Activated CD4-positive, alpha-beta T cell treated with anti-CD3 and anti-CD28 coated beads, Interleukin-2, amount 10 ng/mL, durations not matched to agents 7 days and 5 days (primary cell): Measurements from ENCODE around the gene LTBR. TPM values are rescaled to one million over a fixed set of nuclear protein-coding genes. Genes with fewer than 3 reads are reported as not detected.
"Not testable (repeated sequence)": the region's sequence is repeated elsewhere in the genome, so short reads cannot be mapped to it uniquely, and the experiment has no call there.

Experiments
- CTCF ChIA-PET: fragments of 350-600 bp; sonication (Branson Sonifier 250); formaldehyde crosslinking; loops from one replicate; lab custom pipeline; 2021; ENCODE audit warnings: antibody characterized with exemption; lab: Charles Lee
- POLR2A ChIA-PET: fragments of 350-600 bp; sonication (Branson Sonifier 250); formaldehyde crosslinking; loops from one replicate; lab custom pipeline; 2021; ENCODE audit warnings: antibody characterized with exemption; lab: Charles Lee
- DNase-seq: peaks from one replicate; pipeline ENCODE4 v3.0.0-alpha.2; 2020
- H3K27ac Mint-ChIP-seq: one replicate; pipeline ENCODE4 v1.8.0; 2021; ENCODE audit warnings: mild to moderate bottlenecking, moderate library complexity, mixed read lengths
- H3K27me3 Mint-ChIP-seq: one replicate; pipeline ENCODE4 v1.8.0; 2021; ENCODE audit warnings: mixed read lengths
- H3K36me3 Mint-ChIP-seq: one replicate; pipeline ENCODE4 v1.8.0; 2021; ENCODE audit warnings: low read depth, mixed read lengths
- H3K4me1 Mint-ChIP-seq: one replicate; pipeline ENCODE4 v1.8.0; 2021; ENCODE audit warnings: mixed read lengths
- H3K4me3 Mint-ChIP-seq: one replicate; pipeline ENCODE4 v1.8.0; 2021; ENCODE audit warnings: mild to moderate bottlenecking, moderate library complexity, mixed read lengths
- H3K9me3 Mint-ChIP-seq: one replicate; pipeline ENCODE4 v1.8.0; 2021; ENCODE audit warnings: mixed read lengths
- total RNA-seq, 2 experiments: library from RNA; stranded (reverse); gene quantifications; one replicate each; pipeline ENCODE4 v1.2.3, GENCODE V29; 2021

Gene LTBR
- total RNA-seq, 2 experiments from 2014 or later, result not detected

GRCh38 chr12:6340745-6341416 is 43.1 kb upstream of the LTBR start:
- no peak overlapping the region for H3K27ac Mint-ChIP-seq
- no peak overlapping the region for H3K4me3 Mint-ChIP-seq
- POLR2A ChIA-PET, result no interaction called here
- H3K27me3 Mint-ChIP-seq, result no peaks in the 10 kb centered on the region
- no peaks in the 10 kb centered on the region for H3K9me3 Mint-ChIP-seq
- CTCF ChIA-PET, result interaction anchor here (1.2 to 2.3 kb wide), 2 partner anchors 8 to 16 kb away, joined by 4 to 6 read pairs; no protein-coding TSS in a partner anchor
- H3K4me1 Mint-ChIP-seq, result peaks cover 40% of the 10 kb centered on the region
- H3K36me3 Mint-ChIP-seq, result no peaks in the 10 kb centered on the region
- no peak for DNase-seq

- Mint-ChIP-seq H3K9me3 (no peaks in the 10 kb centered on the region), H3K4me3 (no peak within 1 kb of the TSS), H3K27me3 (no peaks in the 10 kb centered on the region), H3K36me3 (no peaks in the 10 kb centered on the region), H3K4me1 (peaks cover 38% of the 10 kb centered on the region), H3K27ac (peak within 1 kb of the TSS; percentile 64)
- POLR2A ChIA-PET, result no interaction called here
- DNase-seq, result peak; percentile 59
- CTCF ChIA-PET, result interaction anchor here (0.9 to 2.3 kb wide), 5 partner anchors 9 to 124 kb away, joined by 3 to 6 read pairs (median 4); no protein-coding TSS in a partner anchor
Observed at GRCh38 chr12:6341417-6342139, 42.4 kb upstream of the LTBR start, which contains the start of gene TNFRSF1A. Gene TNFRSF1A (minus strand): TSS chr12:6342076. CDS start chr12:6341814, 262 bp downstream.

- Mint-ChIP-seq H3K4me1 (peaks cover 43% of the 10 kb centered on the region), H3K36me3 (no peaks in the 10 kb centered on the region), H3K27ac (no peak overlapping the region), H3K9me3 (no peaks in the 10 kb centered on the region), H3K4me3 (no peak overlapping the region), H3K27me3 (no peaks in the 10 kb centered on the region)
- ChIA-PET POLR2A (no interaction called here), CTCF (interaction anchor here (0.9 to 2.5 kb wide), 5 partner anchors 9 to 124 kb away, joined by 3 to 8 read pairs (median 6); no protein-coding TSS in a partner anchor)
- no peak for DNase-seq
Observed at GRCh38 chr12:6342140-6342889, 41.6 kb upstream of the LTBR start.

- Mint-ChIP-seq H3K36me3 (no peaks in the 10 kb centered on the region), H3K27me3 (no peaks in the 10 kb centered on the region), H3K4me3 (no peak overlapping the region), H3K27ac (no peak overlapping the region), H3K9me3 (no peaks in the 10 kb centered on the region), H3K4me1 (peaks cover 47% of the 10 kb centered on the region)
- POLR2A ChIA-PET, result no interaction called here
- no peak for DNase-seq
- CTCF ChIA-PET, result interaction anchor here (0.9 to 2.5 kb wide), 4 partner anchors 13 to 57 kb away, joined by 3 to 8 read pairs (median 4); no protein-coding TSS in a partner anchor
Observed at GRCh38 chr12:6343518-6343917, 40.4 kb upstream of the LTBR start.

GRCh38 chr12:6344101-6344660 is 39.8 kb upstream of the LTBR start:
- H3K4me3 Mint-ChIP-seq, H3K36me3 Mint-ChIP-seq, H3K27ac Mint-ChIP-seq, H3K27me3 Mint-ChIP-seq, H3K9me3 Mint-ChIP-seq, DNase-seq, POLR2A ChIA-PET: not testable (repeated sequence)
- H3K4me1 Mint-ChIP-seq, result peaks cover 48% of the 10 kb centered on the region
- CTCF ChIA-PET, result interaction anchor here (0.9 to 3.2 kb wide), 7 partner anchors 8 to 192 kb away, joined by 3 to 24 read pairs (median 4); no protein-coding TSS in a partner anchor

- no peaks in the 10 kb centered on the region for H3K27me3 Mint-ChIP-seq
- no peaks in the 10 kb centered on the region for H3K9me3 Mint-ChIP-seq
- POLR2A ChIA-PET, result no interaction called here
- peaks cover 48% of the 10 kb centered on the region for H3K4me1 Mint-ChIP-seq
- no peak for DNase-seq
- CTCF ChIA-PET, result interaction anchor here (0.5 to 3.2 kb wide), 10 partner anchors 10 to 569 kb away, joined by 3 to 24 read pairs (median 3); partner anchors contain the start of gene ENO2
- no peak overlapping the region for H3K4me3 Mint-ChIP-seq
- peak overlapping the region; percentile 83 for H3K27ac Mint-ChIP-seq
- no peaks in the 10 kb centered on the region for H3K36me3 Mint-ChIP-seq
Observed at GRCh38 chr12:6345319-6346091, 38.5 kb upstream of the LTBR start.

- Mint-ChIP-seq H3K9me3 (no peaks in the 10 kb centered on the region), H3K27ac (peak overlapping the region; percentile 83), H3K27me3 (no peaks in the 10 kb centered on the region), H3K4me1 (peaks cover 48% of the 10 kb centered on the region), H3K36me3 (no peaks in the 10 kb centered on the region), H3K4me3 (no peak overlapping the region)
- CTCF ChIA-PET, result interaction anchor here (1.0 to 3.2 kb wide), 8 partner anchors 10 to 135 kb away, joined by 3 to 24 read pairs (median 4); no protein-coding TSS in a partner anchor
- no peak for DNase-seq
- POLR2A ChIA-PET, result no interaction called here
Observed at GRCh38 chr12:6346235-6346832, 37.6 kb upstream of the LTBR start.

- Mint-ChIP-seq H3K4me1 (peaks cover 46% of the 10 kb centered on the region), H3K9me3 (no peaks in the 10 kb centered on the region), H3K36me3 (no peaks in the 10 kb centered on the region), H3K27ac (peak overlapping the region; percentile 38), H3K4me3 (no peak overlapping the region), H3K27me3 (no peaks in the 10 kb centered on the region)
- ChIA-PET CTCF (interaction anchor here (0.7 to 3.2 kb wide), 3 partner anchors 11 to 134 kb away, joined by 3 to 24 read pairs (median 3); no protein-coding TSS in a partner anchor), POLR2A (no interaction called here)
- DNase-seq, result no peak
Observed at GRCh38 chr12:6346942-6347341, 37.0 kb upstream of the LTBR start.

GRCh38 chr12:6347367-6348338 is 36.3 kb upstream of the LTBR start:
- ChIA-PET CTCF (interaction anchor here (0.7 to 2.5 kb wide), 5 partner anchors 8 to 134 kb away, joined by 3 to 9 read pairs (median 3); no protein-coding TSS in a partner anchor), POLR2A (no interaction called here)
- no peak overlapping the region for H3K4me3 Mint-ChIP-seq
- peak overlapping the region; percentile 38 for H3K27ac Mint-ChIP-seq
- no peaks in the 10 kb centered on the region for H3K9me3 Mint-ChIP-seq
- H3K4me1 Mint-ChIP-seq, result peaks cover 39% of the 10 kb centered on the region
- H3K27me3 Mint-ChIP-seq, result no peaks in the 10 kb centered on the region
- H3K36me3 Mint-ChIP-seq, result no peaks in the 10 kb centered on the region
- no peak for DNase-seq

- H3K4me1 Mint-ChIP-seq, result peaks cover 14% of the 10 kb centered on the region
- no peak overlapping the region for H3K27ac Mint-ChIP-seq
- H3K4me3 Mint-ChIP-seq, result no peak overlapping the region
- no peaks in the 10 kb centered on the region for H3K36me3 Mint-ChIP-seq
- DNase-seq, result no peak
- peaks cover 8% of the 10 kb centered on the region for H3K27me3 Mint-ChIP-seq
- ChIA-PET POLR2A (interaction anchor here (0.7 kb wide), 1 partner anchor 16 kb away, joined by 9 read pairs; no protein-coding TSS in a partner anchor), CTCF (interaction anchor here (1.1 to 1.7 kb wide), 3 partner anchors 16 to 25 kb away, joined by 4 to 5 read pairs (median 4); no protein-coding TSS in a partner anchor)
- H3K9me3 Mint-ChIP-seq, result no peaks in the 10 kb centered on the region
Observed at GRCh38 chr12:6351622-6352021, 32.3 kb upstream of the LTBR start.
